GM19023 (cell line): ENCODE data around the gene C3orf22.

ENCODE experiments used
- ATAC-seq: cut with Tn5 transposase; IDR thresholded peaks from one replicate; pipeline ENCODE4 v1.9.1; 2021; ENCODE audit warnings: mild to moderate bottlenecking, moderate library complexity; ENCODE audit not compliant: unreplicated experiment

Gene C3orf22

GRCh38 chr3:126516152-126516935, 42.4 kb downstream of the C3orf22 start:
- ATAC-seq = no peak

DNA sequence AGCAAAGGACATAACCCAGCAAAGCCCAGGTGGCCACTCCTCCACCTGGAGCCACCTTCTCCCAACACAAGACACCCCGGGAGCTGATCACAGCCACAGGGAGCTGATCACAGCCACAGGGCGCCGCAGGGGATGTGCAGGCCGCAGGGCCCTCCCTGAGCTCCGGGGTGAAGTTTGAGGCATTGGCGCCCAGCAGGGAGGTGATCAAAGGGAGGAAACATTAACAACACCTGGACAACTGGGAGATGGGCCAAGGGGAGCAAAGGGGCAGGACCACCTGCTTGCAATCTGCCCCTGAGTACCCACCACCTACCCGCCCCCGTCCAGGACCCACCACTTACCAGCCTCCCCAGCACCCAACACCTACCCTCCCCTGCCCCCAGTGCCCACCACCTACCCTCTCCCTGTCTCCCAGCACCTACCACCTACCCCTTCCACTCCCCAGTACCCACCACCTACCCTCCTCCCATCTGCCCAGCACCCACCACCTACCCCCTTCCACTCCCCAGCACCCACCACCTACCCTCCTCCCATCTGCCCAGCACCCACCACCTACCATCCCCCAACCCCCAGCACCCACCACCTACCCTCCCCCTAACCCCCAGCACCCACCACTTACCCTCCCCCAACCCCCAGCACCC, 43.5 kb downstream of the C3orf22 start:
- ATAC-seq = no peak

DNA sequence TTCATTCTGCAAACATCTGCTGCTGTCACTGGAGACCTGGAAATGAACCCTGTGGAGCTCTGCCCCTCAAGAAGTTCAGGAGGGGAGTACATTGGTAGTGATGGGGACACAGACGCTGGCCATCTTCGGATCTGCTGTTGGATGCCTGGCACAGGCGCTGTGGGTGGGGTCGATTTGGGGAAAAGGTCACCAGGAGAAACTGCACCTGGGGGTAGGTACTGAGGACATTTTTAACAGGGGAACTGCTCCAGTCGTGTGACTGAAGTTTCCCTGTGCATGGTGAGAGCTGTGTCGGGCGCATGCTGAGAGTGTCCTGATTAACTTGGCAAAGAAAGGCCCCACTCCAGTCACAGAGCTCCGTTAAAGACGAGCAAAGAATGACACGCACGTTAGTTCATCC, 44.6 kb downstream of the C3orf22 start:
- ATAC-seq = no peak

DNA sequence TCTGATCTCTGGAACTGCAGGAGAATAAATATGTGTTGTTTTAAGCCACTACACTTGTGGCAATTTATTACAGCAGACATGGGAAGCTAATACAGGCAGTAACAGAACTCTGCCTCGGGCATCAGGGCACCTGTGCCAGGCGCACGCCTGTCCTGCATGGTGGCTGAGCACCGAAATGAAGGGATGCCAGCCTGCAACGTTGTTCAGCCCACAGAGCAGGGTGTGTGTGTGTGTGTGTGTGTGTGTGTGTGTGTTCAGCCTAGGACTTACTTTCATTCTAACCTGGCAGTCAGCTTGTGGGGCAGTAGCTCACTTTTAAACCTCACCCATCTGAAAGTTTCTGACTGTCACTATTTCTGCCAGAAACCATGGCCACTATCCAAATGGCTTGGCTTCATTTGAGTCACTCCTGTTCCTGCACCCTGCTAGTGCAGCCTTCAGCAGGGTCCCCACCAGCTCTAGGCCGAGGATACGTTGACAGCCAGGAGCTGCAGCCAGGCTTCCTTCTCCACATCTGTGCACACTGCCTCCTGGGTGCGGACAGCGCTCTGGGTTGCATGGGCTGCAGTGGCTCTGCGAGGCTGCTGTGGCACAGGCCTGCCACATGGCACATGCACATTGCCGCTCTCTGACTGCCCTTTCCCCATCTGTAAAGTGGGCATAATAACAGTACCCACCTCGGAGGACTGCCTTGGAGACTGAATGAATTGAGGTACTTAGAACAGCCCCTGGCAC, 45.6 kb downstream of the C3orf22 start:
- ATAC-seq = no peak

- no peak for ATAC-seq
These were observed 46.7 kb downstream of the C3orf22 start for GRCh38 chr3:126512026-126512425.

DNA sequence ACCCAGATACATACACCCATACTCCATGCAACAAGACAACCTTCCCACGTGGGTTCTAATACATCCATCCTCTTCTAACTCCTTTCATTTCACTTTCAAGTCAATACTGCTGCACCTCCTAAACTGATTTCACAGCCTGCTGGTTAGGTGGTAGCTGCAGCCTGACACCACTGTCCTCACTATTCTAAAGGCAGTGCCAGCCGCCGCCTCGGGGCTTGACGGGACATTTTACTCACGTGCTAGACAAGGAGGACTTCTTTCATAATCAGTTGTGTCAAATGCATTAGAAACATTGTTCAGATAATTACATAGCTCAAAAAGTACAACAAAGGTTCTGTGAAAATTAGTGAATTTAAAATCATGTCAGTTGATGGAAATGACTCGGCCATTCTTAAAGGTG, 47.4 kb downstream of the C3orf22 start:
- no peak for ATAC-seq

DNA sequence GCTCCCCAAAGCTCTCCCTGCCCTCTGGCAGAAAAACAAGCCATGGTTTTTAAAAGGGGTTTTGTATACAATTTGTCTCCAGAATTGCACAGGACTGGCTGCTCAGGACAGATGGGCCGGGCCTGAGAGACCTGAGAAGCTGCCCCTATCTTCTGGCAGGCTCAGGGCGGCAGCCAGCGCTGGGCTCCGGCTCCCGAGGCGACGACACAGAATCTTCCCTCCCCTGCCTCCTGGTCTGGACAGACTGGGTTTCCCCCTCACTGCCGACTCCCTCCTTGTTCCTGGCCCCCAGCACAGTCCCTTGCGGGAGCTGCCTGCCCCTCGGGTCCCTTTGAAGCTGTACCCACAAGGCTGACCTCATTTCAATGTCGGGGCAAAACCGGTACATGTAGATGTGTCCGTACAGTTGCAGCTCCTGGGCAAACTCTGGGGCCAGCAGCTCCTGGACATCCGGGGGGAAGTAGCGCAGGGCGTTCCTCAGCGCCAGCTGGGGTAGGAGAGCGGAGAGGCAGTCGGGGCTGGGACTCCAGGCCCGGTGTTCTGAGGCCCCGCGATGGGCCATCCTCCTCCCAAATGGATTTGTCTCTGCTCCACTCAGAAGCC, 48.3 kb downstream of the C3orf22 start:
- no peak for ATAC-seq

GRCh38 chr3:126509597-126510307, 49.0 kb downstream of the C3orf22 start:
- ATAC-seq = no peak

DNA sequence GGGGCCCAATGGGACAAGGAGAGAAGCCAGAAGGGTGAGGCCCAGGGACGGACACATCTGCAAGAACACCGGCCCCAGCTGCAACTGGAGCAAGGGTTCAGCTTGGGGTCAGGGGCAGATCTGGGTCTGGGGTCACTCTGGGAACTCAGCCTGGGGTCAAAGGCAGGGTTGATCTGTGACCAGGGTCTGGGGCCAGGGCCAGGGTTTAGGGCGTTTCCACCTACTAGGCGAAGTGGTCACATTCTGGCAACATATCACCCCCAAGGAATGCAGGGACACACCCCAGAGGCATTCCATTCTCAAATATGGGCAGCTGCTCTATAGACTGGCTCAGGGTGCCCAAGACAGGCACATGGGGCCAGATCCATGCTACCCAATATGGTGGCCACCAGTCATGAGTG, 50.2 kb downstream of the C3orf22 start:
- no peak for ATAC-seq

GRCh38 chr3:126507886-126508285, 50.8 kb downstream of the C3orf22 start:
- no peak for ATAC-seq

DNA sequence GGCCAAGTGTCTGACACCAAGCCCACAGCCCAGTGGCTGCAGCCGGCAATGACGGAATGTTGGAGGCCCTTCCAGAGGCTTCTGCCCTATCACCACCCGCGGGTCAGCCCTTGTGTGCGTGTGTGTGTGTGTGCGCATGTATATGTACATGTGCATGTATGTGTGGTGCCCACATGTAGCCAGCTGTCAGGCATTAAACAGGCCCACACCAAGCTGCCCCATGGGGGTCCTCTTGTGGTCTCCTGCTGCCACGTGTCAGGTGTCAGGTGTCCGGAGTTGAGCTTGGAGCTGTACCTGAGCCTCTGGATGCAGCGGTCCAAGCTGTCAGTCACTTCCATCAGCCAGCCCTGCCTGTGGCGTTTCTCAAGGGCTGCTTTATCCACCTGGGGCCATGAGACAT, 55.0 kb downstream of the C3orf22 start:
- no peak for ATAC-seq

GRCh38 chr3:126502656-126503055, 56.1 kb downstream of the C3orf22 start:
- no peak for ATAC-seq

DNA sequence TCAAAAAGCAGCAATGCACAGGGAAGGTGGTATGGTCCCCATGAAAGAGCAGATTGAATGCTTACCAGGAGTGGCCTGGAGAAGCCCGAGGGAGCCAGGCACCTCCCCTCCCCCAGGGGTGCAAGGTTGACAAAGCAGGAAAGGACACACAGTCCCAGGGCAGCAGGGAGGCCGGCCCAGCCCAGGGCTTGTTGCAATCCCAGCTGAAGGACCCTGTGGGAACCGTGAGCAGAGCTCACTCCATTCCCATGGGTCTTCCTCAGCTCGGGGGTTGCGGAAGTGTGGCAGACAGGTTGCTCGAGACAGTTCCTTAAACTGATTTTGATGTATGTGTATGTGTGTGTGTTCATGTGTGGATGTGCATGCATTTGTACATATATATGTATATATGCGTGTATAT, 57.0 kb downstream of the C3orf22 start:
- no peak for ATAC-seq

DNA sequence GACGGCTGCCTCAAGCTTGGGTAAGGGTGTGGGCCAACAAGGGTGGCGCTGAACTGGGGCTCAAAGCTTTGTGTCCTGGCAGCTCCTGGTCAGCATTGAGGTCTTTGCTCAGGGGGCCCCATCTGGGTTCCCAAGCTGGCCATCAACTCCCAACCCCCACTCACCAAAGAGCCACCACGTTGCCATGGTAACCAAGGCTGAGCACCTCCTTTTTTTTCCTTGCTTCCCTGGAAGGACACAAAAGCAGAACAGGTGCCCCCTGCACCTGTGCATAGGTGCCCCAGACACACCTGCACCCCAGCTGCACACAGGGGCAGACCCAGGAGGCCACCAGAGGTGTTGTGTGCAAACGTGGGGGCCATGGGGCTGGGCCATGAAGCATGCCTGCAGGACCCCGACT, 57.7 kb downstream of the C3orf22 start:
- no peak for ATAC-seq

DNA sequence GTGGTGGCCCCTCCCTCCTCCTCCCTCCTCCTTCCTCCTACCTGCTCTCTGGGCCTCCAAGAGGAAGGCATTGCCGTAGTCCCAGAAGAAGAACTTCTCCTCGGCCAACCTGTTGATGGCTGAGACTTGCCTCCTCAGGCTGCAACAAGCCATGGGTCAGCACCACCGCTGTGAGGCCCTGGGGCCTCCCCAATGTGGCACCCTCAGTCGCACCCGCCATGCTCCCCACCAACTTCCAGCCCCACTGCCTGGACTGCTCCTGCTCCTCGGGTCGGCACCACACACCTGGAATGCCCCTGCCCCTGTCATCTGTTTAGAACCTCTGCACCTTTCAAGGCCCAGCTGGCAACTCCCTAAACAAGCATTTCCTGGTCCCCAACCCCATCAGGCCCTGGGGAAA, 58.7 kb downstream of the C3orf22 start:
- no peak for ATAC-seq
